HG03060 (cell line): Measurements from ENCODE around the gene GFI1.
"Not testable (repeated sequence)": the region's sequence is repeated elsewhere in the genome, so short reads cannot be mapped to it uniquely, and the experiment has no call there.

ENCODE experiments used
- ATAC-seq: cut with Tn5 transposase; IDR thresholded peaks from one replicate; pipeline ENCODE4 v1.9.1; 2021; ENCODE audit warnings: low read depth, moderate number of reproducible peaks; ENCODE audit not compliant: unreplicated experiment

GFI1 gene

GRCh38 chr1:92486251-92487077, at the start of gene GFI1:
TSS of gene GFI1 (minus strand) at chr1:92486925. CDS start at chr1:92483487, 3,438 bp downstream.
- ATAC-seq = no peak

GRCh38 chr1:92532371-92532770, 45.6 kb upstream of the GFI1 start:
- not testable (repeated sequence) for ATAC-seq

- ATAC-seq = not testable (repeated sequence)
These were observed 45.2 kb upstream of the GFI1 start for GRCh38 chr1:92531939-92532338.

- no peak for ATAC-seq
These were observed 40.9 kb upstream of the GFI1 start for GRCh38 chr1:92527670-92528069.

GRCh38 chr1:92524944-92525590, 38.3 kb upstream of the GFI1 start:
- not testable (repeated sequence) for ATAC-seq

- ATAC-seq = no peak
These were observed 32.3 kb upstream of the GFI1 start for GRCh38 chr1:92519043-92519442.

GRCh38 chr1:92516574-92516973, 29.8 kb upstream of the GFI1 start:
- no peak for ATAC-seq

GRCh38 chr1:92515796-92516201, 29.1 kb upstream of the GFI1 start:
- ATAC-seq = no peak

- peak; percentile 52 for ATAC-seq
These were observed 24.8 kb upstream of the GFI1 start for GRCh38 chr1:92511541-92511940.

GRCh38 chr1:92509619-92510018, 22.9 kb upstream of the GFI1 start:
- no peak for ATAC-seq

- no peak for ATAC-seq
These were observed 18.4 kb upstream of the GFI1 start for GRCh38 chr1:92505015-92505692.

GRCh38 chr1:92504291-92505014, 17.7 kb upstream of the GFI1 start:
- ATAC-seq = no peak

GRCh38 chr1:92503926-92504285, 17.2 kb upstream of the GFI1 start:
- ATAC-seq = no peak

- no peak for ATAC-seq
These were observed 16.6 kb upstream of the GFI1 start for GRCh38 chr1:92503043-92503925.

GRCh38 chr1:92502247-92502646, 15.5 kb upstream of the GFI1 start:
- peak; percentile 57 for ATAC-seq

- no peak for ATAC-seq
These were observed 13.8 kb upstream of the GFI1 start for GRCh38 chr1:92500552-92500951.

- ATAC-seq = no peak
These were observed 8.8 kb upstream of the GFI1 start for GRCh38 chr1:92495392-92496063.

GRCh38 chr1:92494485-92495141, 7.9 kb upstream of the GFI1 start:
- ATAC-seq = no peak

- no peak for ATAC-seq
These were observed 6.4 kb upstream of the GFI1 start for GRCh38 chr1:92493139-92493538.
